Medulla oblongata (tissue), 1 donor: ENCODE data around the gene KMT2E.
"Not testable (repeated sequence)": the region's sequence is repeated elsewhere in the genome, so short reads cannot be mapped to it uniquely, and the experiment has no call there.

ENCODE experiments used
- DNase-seq: peaks from one replicate; pipeline ENCODE4 v3.0.0-alpha.2; 2015; ENCODE audit errors: extremely low spot score

KMT2E gene

DNA sequence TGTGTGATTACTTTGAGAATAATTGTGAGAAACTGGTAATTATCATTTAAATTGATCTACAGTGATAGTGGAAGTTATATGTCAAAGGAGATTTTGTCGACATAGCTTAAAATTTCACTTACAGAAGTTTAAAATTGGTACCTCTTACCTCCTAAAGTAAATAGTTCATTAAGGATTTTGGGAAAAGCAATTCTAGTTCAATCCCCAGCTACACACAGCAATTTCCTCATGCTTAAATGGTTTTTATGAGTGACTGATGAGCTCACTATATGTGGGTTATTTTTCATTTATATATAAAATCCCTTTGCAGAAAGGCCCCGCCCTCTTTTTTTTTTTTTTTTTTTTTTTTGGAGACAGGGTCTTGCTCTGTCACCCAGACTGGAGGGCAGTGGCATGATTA, 12.7 kb downstream of the KMT2E start:
- no peak for DNase-seq

GRCh38 chr7:105027176-105027853, 13.3 kb downstream of the KMT2E start:
- no peak for DNase-seq

- no peak for DNase-seq
Measured at GRCh38 chr7:105028004-105028403, 14.0 kb downstream of the KMT2E start.

DNA sequence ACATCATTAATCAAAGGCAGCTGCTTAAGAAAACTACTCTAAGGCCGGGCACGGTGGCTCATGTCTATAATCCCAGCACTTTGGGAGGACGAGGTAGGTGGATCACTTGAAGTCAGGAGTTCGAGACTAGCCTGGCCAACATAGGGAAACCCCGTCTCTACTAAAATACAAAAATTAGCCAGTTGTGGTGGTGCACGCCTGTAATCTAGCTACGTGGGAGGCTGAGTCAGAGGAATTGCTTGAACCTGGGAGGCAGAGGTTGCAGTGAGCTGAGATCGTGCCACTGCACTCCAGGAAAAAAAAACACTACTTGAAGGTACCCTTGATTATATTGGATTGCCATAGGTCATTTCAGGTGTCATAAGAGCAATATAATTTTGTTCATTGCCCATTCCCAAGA, 14.9 kb downstream of the KMT2E start:
- DNase-seq, result not testable (repeated sequence)

DNA sequence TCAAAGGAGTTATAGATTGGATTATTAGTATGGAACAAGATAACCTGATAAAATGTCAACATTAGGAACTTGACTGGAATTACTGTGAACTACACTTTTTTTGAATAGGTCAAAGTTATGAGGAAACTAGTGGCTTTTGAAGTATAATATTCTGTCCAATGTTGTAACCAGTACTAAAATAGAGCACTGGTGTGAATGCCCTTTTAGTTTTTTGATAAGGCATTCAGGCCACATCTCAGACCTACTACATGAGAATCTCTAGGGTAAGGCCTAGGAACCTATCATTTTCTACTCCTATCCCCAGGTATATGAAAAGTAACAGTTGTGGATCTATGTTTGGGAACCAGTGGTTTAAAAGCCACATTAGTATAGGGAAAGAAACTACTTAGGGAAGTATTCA, 16.4 kb downstream of the KMT2E start:
- no peak for DNase-seq

DNA sequence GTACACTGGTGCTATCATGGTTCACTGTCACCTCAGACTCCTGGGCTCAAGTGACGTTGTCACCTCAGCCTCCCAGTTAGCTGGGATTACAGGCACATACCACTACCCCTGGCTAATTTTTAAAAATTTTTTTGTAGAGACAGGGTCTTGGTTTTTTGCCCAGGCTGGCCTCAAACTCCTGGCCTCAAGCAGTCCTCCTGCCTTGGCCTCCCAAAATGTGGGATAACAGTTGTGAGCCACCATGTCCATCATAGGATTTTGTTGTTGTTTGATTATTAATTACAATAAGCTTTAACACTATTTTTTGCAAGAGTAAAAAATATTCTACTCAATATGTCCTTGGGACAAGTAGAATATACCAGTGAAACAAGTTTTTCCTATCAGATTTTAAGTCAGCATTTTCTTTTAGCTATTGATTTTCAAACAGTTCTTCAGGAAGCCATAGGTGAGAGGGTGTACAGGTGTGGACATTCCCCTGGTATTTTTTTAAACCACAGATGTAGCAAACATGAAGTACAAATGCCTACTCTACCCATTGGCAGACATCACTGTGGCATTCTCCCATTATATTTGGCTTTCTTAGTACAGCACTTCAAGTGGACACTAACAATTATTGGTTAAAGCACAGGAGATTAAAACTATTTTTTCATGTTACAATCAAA, 18.7 kb downstream of the KMT2E start:
- DNase-seq, result no peak

- DNase-seq, result no peak
Measured at GRCh38 chr7:105035349-105035748, 21.3 kb downstream of the KMT2E start.

- DNase-seq, result no peak
Measured at GRCh38 chr7:105036217-105037168, 22.5 kb downstream of the KMT2E start.

DNA sequence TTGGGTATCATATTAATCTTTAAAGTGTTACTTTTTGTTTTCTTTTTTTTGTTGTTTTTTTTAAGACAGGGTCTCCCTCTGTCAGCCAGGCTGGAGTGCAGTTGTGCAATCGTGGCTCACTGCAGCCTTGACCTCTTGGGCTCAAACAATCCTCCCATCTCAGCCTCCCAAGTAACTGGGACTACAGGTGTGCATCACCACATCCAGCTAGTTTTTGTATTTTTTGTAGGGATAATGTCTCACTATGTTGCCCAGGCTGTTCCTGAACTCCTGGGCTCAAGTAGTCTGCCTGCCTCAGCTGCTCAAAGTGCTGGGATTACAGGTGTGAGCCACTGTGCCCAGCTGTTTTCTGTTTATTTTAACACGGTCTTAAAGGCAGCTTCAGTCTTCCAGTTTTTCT, 23.3 kb downstream of the KMT2E start:
- DNase-seq, result no peak

DNA sequence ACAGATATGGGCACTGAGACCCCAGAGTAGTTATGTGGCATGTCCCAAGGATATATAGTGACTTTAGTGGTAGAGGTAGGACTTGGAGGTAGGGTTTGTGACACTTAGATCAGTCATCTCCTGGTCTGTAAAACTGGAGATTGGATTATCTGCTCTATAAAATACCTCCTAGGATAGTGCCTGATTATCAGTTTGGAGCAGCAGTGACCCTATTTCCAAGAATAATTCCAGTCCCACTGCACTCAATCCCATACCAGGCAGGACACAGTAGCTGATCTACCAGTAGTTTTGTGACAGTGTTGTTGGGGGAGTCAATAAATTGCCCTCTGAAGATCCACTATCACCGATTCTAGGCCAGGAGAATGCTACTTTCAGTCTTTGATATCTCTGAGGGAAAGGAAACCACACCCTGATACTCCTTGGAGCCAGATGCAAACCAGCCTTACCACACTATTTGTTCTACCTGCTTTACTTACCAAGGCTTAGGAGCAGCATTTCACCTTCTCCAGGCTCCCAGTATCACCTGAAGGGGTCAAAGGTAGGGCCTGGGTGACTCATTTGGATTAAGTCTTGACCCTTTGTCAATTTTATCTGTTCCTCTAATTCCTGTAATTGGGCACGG, 30.6 kb downstream of the KMT2E start:
- DNase-seq, result no peak

DNA sequence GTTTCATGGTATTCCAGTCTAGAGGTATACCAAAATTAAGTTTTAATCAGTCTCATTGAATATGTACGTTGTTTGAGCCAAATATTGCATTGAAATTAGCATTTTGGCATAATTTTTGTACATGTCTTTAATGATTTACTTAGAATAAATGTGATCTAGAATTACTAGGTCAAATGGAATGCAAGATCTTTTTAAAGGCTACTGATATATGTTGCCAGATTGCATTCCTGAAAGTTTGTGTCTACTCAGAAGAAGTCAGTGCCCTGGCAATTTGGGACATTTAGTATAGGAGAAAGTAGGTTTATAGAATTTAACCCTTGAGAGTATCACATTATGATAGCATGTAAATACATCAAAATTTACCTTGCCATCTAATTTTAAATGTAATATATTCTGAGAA, 32.4 kb downstream of the KMT2E start:
- DNase-seq, result no peak

- no peak for DNase-seq
Measured at GRCh38 chr7:105047932-105048331, 33.9 kb downstream of the KMT2E start.

DNA sequence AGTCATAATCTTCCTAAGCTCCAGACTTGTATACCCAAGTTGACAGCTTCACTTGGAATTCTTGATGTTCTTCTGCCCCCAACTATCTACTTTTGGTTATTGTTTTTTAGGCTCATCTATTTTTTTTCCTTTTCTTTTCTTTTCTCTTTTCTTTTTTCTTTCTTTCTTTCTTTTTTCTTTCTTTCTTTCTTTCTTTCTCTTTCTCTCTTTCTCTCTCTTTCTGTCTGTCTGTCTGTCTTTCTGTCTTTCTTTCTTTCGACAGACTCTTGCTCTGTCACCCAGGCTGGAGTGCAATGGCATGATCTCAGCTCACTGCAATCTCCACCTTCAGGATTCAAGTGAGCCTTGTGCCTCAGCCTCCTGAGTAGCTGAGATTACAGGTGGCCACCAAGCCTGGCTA, 36.5 kb downstream of the KMT2E start:
- no peak for DNase-seq

- not testable (repeated sequence) for DNase-seq
Measured at GRCh38 chr7:105050899-105051298, 36.9 kb downstream of the KMT2E start.

- DNase-seq, result no peak
Measured at GRCh38 chr7:105055084-105055483, 41.1 kb downstream of the KMT2E start.

- DNase-seq, result no peak
Measured at GRCh38 chr7:105055621-105056020, 41.6 kb downstream of the KMT2E start.

DNA sequence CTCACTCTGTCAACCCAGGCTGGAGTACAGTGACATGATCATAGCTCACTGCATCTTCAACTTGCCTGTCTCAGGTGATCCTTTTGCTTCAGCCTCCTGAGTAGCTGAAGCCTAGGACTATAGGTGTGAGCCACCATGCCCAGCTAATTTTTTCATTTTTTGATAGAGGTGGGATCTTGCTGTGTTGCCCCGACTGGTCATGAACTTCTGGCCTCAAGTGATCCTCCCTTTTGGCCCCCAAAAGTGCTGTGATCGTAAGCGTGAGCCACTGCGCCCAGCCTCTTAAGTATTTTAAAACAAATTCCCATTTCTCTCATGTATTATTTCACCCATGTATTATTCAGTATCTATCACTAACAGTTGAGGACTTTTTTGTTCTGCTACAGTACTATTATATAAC, 43.5 kb downstream of the KMT2E start:
- DNase-seq, result no peak

GRCh38 chr7:105060437-105060836, 46.4 kb downstream of the KMT2E start:
- no peak for DNase-seq

GRCh38 chr7:105060923-105061322, 46.9 kb downstream of the KMT2E start:
- no peak for DNase-seq

DNA sequence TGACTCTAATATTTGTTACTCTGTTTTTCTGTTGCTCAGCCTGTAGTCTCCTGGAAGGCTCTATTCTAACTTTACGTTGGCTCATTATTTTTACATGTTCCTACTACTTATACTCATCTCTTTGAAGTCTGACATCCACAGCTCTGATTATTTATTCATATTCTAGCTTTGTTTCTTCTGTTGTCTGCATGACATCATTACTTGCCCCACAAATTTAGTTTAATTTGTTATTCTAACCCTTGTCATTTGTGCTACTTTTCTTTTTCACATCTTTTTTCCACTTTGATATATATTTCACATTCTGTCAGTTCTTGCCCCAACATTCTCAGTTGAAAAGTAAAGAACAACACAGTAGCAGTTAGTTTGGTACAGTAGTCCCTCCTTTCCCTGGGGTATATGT, 51.1 kb downstream of the KMT2E start:
- DNase-seq, result no peak

DNA sequence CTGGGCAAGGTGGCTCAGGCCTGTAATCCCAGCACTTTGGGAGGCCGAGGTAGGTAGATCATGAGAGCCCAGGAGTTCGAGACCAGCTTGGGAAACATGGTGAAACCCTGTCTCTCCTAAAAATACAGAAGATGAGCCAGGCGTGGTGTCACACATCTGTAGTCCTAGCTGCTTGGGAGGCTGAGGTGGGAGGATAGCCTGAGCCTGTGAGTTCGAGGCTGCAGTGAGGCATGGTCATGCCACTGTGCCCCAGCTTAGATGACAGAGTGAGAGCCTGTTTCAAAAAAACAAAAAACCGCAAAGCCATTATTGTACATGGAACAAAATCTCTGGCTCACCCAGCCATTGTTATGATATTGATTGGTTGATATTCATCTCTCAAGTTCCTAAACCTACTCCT, 53.7 kb downstream of the KMT2E start:
- no peak for DNase-seq

- DNase-seq, result no peak
Measured at GRCh38 chr7:105068886-105069285, 54.9 kb downstream of the KMT2E start.
